Islet of Langerhans (tissue), 1 donor: ENCODE measurements around the gene DNAJC4.

ENCODE experiments used
- FAIRE-seq: peaks from one replicate; lab custom pipeline; 2011; peaks lifted over from hg19 to GRCh38; lab: Jason Lieb, UNC

Gene DNAJC4

DNA sequence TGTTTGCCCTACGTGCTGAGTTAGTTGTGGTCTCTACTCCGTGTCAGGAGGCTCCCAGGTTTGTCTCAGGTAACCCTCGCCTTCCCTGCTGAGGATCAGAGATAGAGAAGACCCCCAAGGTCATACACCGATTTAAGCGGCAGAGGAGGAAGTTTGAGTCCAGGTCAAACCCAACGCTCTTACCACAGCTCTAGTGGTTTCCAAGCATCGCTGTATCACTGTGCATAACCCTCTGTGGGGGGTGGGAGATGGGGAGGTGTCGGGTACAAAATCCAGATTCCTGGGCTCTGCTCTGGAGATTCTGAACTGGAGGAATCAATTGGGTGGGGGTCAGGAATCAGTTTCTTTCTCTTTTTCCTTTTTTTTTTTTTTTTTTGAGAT is 627 bp downstream of the DNAJC4 start:
- no peak for FAIRE-seq

DNA sequence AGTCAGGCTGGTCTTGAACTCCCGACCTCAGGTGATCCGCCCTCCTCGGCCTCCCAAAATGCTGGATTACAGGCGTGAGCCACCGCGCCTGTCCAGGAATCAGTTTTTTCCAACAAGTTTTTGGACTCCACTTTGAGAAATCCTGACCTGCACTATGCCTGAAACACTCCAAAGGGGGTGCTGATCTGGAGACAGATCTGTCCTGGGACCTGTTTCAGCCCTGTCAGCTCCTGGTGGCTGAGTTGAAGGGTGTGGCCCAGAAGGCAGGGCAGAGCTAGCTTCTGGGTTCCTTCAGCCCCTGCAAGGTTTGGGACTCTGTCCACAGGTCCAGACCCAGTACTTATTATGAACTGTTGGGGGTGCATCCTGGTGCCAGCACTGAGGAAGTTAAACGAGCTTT is 1.2 kb downstream of the DNAJC4 start:
- no peak for FAIRE-seq

GRCh38 chr11:64232182-64232966 is 2.0 kb downstream of the DNAJC4 start:
- no peak for FAIRE-seq

DNA sequence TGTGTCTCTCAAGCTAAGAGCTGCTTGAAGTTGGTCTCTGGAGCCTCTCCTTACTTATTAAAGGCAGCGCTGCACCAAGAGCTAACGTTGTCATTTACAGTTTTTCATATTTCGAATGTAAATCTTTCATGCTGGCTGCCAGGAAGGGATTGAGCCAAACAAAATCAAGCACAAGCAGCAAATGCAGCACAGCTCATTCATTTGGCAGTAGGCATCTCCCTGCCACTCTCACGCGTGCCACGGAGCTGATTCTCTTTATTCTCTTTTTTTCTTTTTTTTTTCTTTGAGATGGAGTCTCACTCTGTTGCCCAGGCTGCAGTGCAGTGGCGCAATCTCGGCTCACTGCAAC is 2.6 kb downstream of the DNAJC4 start:
- no peak for FAIRE-seq

GRCh38 chr11:64233913-64234586 is 3.7 kb downstream of the DNAJC4 start, which contains the start of gene VEGFB:
Gene VEGFB, plus strand, starts transcription at chr11:64234584. Its CDS starts 250 bp downstream, at chr11:64234834.
- FAIRE-seq, result no peak

DNA sequence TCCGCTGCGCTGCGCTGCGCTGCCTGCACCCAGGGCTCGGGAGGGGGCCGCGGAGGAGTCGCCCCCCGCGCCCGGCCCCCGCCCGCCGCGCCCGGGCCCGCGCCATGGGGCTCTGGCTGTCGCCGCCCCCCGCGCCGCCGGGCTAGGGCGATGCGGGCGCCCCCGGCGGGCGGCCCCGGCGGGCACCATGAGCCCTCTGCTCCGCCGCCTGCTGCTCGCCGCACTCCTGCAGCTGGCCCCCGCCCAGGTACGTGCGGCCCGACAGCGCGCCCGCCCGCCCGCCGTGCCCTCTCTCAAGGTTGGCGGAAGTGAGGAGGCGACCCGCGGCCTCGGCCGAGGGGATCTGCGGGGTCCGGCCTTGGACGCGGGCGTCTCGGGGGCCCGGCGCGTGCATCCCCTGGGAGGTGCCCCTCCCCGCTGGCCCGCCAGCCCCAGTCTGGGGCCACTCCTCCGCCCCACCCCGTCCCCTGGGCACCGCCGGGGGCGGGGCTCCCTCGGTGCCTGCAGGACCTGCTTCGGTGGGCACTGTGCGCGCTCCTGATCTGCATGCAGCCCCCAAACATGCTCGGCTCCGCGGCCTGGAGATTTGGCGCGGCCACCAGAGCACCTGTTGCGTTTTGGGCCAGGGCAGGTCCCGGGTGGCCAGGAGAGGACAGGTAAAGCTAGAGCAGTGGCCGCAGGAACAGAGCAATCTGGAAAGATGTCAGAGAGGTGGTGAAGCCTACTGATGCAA is 4.5 kb downstream of the DNAJC4 start:
- no peak for FAIRE-seq

- FAIRE-seq, result no peak
Measured at GRCh38 chr11:64235437-64236161, 5.3 kb downstream of the DNAJC4 start.

DNA sequence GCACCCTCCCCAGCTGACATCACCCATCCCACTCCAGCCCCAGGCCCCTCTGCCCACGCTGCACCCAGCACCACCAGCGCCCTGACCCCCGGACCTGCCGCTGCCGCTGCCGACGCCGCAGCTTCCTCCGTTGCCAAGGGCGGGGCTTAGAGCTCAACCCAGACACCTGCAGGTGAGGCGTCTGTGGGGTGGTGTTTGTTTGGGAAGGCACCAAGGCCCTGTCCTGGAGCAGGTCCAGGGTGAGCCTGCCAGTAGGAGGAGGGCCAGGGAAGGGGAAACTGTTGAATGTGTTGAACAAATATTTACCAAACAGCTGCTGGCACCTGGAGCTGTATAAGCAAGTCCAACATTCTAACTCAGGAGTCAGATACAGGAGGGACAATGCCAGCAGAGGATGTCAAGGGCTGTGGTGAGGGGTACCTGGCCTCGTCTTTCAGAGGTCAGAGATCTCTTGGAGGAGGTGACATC is 7.2 kb downstream of the DNAJC4 start:
- FAIRE-seq, result peak; percentile 30

GRCh38 chr11:64238076-64238475 is 7.7 kb downstream of the DNAJC4 start:
- no peak for FAIRE-seq

GRCh38 chr11:64238999-64239398 is 8.7 kb downstream of the DNAJC4 start:
- FAIRE-seq, result no peak

GRCh38 chr11:64239662-64240434 is 9.5 kb downstream of the DNAJC4 start:
- no peak for FAIRE-seq

GRCh38 chr11:64240435-64241240 is 10.3 kb downstream of the DNAJC4 start, which contains the start of gene FKBP2:
Gene FKBP2, plus strand, starts transcription at chr11:64241095. Its CDS starts 1,293 bp downstream, at chr11:64242388.
- FAIRE-seq, result no peak

GRCh38 chr11:64241241-64241490 is 10.8 kb downstream of the DNAJC4 start:
- FAIRE-seq, result no peak

GRCh38 chr11:64241491-64242374 is 11.4 kb downstream of the DNAJC4 start:
- FAIRE-seq, result no peak

DNA sequence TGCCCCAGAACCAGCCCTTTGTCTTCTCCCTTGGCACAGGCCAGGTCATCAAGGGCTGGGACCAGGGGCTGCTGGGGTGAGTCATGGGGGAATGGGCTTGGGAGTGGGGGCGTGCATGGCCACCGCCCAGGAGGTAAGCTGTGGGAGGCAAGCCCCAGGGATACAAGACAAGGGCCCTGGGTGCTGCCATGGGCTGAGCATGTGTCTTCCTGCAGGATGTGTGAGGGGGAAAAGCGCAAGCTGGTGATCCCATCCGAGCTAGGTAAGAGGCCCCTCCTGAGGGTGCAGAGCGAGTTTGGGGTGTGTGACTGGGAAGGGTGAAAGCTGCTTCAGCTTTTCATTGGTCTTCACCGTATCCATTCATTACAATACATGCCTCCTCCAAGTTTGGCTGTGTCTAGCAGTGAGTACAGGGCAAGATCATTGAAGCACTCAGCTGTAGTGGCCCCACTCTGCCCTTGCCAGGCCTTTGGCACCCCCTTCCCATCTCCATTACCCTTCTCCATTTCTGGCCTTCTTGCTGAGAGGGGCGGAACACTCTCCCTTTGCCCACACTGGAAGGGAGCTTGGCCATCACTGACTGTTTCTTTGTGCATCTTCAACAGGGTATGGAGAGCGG is 13.0 kb downstream of the DNAJC4 start:
- FAIRE-seq, result no peak

- no peak for FAIRE-seq
Measured at GRCh38 chr11:64244107-64244506, 13.8 kb downstream of the DNAJC4 start.

DNA sequence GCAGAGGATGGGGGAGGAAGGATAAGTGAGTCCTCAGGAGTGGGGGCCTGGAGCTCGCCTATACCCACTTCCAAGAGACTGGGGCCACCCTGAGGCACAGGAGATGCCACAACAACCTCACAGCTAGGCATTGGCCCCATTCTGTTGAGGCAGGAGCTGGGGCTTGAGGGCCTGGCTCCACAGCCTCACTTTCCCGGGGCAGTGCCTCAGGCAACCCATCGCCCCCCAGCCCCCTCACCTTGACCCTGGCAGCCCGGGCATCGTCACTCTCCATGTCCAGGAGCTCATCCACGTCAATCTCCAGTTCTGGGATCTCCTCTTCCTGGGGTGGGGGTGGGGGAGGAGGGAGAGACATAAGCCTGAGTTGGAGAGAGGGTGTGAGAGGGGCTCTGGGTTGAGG is 14.6 kb downstream of the DNAJC4 start:
- FAIRE-seq, result no peak

GRCh38 chr11:64245401-64245796 is 15.1 kb downstream of the DNAJC4 start:
- no peak for FAIRE-seq
